ENCODE results near the gene GAL.

DNA sequence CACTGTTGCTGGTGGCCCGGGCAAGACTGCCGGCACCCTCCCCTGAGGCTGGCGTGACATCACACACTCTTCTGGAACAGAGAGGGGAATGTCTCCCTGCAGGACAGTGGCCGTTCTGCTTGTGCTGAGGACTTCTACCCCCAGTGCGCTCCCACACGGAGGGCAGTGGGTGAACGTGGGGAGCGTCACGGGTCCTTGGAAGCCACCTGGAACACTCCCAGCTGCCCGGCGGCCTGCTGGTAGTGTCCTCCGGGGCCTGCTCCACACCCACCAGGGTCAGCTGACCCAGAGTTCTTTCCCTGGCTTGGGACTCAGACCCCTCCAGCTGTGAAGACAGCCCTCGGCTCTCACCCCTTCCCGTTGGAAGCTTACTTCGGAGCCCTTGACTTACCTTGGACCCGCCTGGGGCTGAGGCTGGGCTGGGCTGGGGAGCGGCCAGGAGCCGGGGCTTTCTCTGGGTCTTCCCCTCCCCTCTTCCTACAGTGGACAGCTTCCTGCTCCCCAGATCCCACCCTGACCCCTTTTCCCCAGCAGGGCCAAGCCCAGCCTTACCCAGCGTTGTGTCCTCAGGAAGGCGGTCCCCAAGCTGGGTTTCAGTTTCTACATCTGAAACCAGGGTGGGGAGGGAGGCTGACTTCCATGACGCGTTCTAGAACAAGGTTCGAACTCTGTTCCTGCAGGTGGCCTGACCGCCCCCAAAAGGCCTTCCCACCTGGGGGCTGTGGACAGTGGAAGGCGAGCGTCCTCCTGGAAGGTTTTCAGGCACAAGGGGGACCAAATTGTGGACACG is 14.8 kb upstream of the GAL start:
- TF ChIP-seq, protein P1, sequence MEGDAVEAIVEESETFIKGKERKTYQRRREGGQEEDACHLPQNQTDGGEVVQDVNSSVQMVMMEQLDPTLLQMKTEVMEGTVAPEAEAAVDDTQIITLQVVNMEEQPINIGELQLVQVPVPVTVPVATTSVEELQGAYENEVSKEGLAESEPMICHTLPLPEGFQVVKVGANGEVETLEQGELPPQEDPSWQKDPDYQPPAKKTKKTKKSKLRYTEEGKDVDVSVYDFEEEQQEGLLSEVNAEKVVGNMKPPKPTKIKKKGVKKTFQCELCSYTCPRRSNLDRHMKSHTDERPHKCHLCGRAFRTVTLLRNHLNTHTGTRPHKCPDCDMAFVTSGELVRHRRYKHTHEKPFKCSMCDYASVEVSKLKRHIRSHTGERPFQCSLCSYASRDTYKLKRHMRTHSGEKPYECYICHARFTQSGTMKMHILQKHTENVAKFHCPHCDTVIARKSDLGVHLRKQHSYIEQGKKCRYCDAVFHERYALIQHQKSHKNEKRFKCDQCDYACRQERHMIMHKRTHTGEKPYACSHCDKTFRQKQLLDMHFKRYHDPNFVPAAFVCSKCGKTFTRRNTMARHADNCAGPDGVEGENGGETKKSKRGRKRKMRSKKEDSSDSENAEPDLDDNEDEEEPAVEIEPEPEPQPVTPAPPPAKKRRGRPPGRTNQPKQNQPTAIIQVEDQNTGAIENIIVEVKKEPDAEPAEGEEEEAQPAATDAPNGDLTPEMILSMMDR (IDR thresholded peaks at IDR 0.05), result no peak
- no peak for TF ChIP-seq EZH2 (IDR thresholded peaks at IDR 0.05)

Data from neural progenitor cell (in vitro differentiated cells).